ENCODE data around the gene LRRC7.
"Not testable (repeated sequence)": the region's sequence is repeated elsewhere in the genome, so short reads cannot be mapped to it uniquely, and the experiment has no call there.

The LRRC7 gene

GRCh38 chr1:69697340-69697739, 129.6 kb downstream of the LRRC7 start:
- DNase-seq (ENCODE audit: low read depth): no peak

GRCh38 chr1:69700770-69701169, 133.0 kb downstream of the LRRC7 start:
- DNase-seq (ENCODE audit: low read depth): no peak

GRCh38 chr1:69702085-69702484, 134.4 kb downstream of the LRRC7 start:
- no peak for DNase-seq (ENCODE audit: low read depth)

- no peak for DNase-seq (ENCODE audit: low read depth)
Measured at GRCh38 chr1:69706473-69706872, 138.8 kb downstream of the LRRC7 start.

- DNase-seq (ENCODE audit: low read depth): no peak
Measured at GRCh38 chr1:69707103-69707502, 139.4 kb downstream of the LRRC7 start.

GRCh38 chr1:69710484-69711189, 142.9 kb downstream of the LRRC7 start:
- DNase-seq (ENCODE audit: low read depth): no peak

- DNase-seq (ENCODE audit: low read depth): no peak
Measured at GRCh38 chr1:69711190-69711930, 143.6 kb downstream of the LRRC7 start.

- DNase-seq (ENCODE audit: low read depth): not testable (repeated sequence)
Measured at GRCh38 chr1:69717834-69718233, 150.1 kb downstream of the LRRC7 start.

GRCh38 chr1:69728206-69728605, 160.5 kb downstream of the LRRC7 start:
- no peak for DNase-seq (ENCODE audit: low read depth)

- no peak for DNase-seq (ENCODE audit: low read depth)
Measured at GRCh38 chr1:69733061-69733460, 165.3 kb downstream of the LRRC7 start.

- no peak for DNase-seq (ENCODE audit: low read depth)
Measured at GRCh38 chr1:69737527-69738185, 169.9 kb downstream of the LRRC7 start.

- no peak for DNase-seq (ENCODE audit: low read depth)
Measured at GRCh38 chr1:69738458-69739250, 170.9 kb downstream of the LRRC7 start.

- DNase-seq (ENCODE audit: low read depth): no peak
Measured at GRCh38 chr1:69739251-69739605, 171.5 kb downstream of the LRRC7 start.

- DNase-seq (ENCODE audit: low read depth): no peak
Measured at GRCh38 chr1:69743146-69743545, 175.4 kb downstream of the LRRC7 start.

GRCh38 chr1:69744381-69744780, 176.7 kb downstream of the LRRC7 start:
- DNase-seq (ENCODE audit: low read depth): no peak

- DNase-seq (ENCODE audit: low read depth): no peak
Measured at GRCh38 chr1:69747207-69747606, 179.5 kb downstream of the LRRC7 start.

- DNase-seq (ENCODE audit: low read depth): no peak
Measured at GRCh38 chr1:69750638-69751037, 182.9 kb downstream of the LRRC7 start.

- no peak for DNase-seq (ENCODE audit: low read depth)
Measured at GRCh38 chr1:69752831-69753230, 185.1 kb downstream of the LRRC7 start.

GRCh38 chr1:69754521-69754920, 186.8 kb downstream of the LRRC7 start:
- DNase-seq (ENCODE audit: low read depth): no peak

GRCh38 chr1:69755647-69756046, 187.9 kb downstream of the LRRC7 start:
- no peak for DNase-seq (ENCODE audit: low read depth)

- no peak for DNase-seq (ENCODE audit: low read depth)
Measured at GRCh38 chr1:69765951-69766350, 198.2 kb downstream of the LRRC7 start.

GRCh38 chr1:69766431-69767180, 198.9 kb downstream of the LRRC7 start:
- DNase-seq (ENCODE audit: low read depth): no peak
